GM10847 (cell line): Measurements from ENCODE around the gene ING3.

Source experiments
- POLR2A ChIP-seq: IDR thresholded peaks from 2 replicates; pipeline ENCODE4 v1.6.1; 2011; ENCODE audit not compliant: insufficient read length; ENCODE audit errors: extremely low read depth

ING3 gene

GRCh38 chr7:121020989-121021969, 70.7 kb downstream of the ING3 start:
- TF ChIP-seq POLR2A: no peak

DNA sequence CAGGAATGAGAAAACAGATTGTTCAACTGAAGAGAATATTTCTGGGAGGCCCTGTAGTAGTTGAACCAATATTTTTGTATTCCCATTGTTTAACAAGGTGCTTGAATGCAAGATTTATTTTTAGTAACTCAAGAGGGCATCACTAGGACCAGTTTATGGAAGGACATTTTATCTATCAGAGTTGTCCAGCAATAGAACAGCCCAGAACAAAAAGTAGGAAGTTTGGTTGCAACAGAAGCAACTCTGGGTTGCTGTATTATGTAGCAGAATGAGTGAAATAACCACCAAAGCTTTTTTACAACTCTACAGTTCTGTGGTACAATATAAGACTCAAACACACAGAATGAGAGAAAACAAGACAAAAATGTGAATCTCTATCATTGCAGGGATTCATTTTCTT, 72.6 kb downstream of the ING3 start:
- TF ChIP-seq POLR2A: no peak

DNA sequence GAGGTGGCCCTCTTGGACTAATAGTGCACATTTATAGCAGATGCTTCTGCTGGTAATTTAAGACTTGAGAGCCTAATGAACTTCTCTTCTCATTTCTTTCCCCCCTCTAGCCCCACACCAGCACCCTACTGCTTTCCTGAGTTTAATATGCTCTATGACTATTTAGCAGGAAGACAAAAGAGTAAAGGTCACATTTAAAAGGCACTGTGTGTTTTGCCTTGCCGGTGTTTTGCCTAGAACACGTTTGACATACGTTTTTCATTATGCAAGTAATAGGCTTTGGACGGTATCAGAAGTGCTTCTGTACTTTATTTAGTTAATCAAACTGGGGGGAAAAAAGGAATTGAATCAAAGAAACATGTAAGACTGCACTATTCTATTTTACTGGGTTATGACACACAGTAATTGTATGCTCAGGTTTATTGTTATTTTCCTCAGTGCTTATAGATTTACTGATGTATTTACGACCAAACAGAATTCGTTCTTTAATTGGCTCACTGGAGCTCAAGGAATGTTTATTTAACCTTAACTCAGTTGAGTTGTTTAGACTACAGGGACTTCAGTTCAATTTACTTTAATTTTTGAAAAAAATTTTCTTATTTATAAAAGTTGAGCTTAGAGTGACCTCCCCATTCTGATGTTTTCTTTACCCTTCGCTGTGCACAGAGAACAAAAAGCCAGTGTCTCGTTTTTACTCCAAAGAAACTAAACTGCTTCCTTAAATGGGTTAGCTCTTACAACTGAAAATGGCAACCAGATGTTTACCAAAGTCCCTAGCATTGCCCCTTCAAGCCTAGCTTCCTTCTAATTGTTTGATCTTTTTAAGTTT, 73.3 kb downstream of the ING3 start:
- no peak for TF ChIP-seq POLR2A

DNA sequence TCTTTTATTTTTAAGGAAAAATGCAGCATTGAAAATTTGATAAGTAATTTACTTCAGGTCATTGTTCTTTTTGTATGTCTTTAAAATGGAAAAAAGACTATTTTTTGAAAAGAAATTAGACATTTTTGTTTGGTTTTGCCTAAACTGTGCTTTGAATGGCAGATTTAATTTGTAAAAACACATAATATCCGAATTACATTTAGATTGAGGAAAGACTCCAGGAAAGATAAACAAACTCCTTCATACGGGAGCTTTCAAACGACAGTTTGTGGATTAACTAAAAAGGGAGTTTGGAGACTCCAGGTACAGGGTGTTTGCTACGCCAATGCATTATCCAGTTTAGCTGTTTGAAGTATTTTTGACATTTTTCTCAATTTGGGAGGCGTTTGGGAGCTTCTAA, 74.0 kb downstream of the ING3 start:
- no peak for TF ChIP-seq POLR2A

GRCh38 chr7:121026159-121026558, 75.6 kb downstream of the ING3 start:
- no peak for TF ChIP-seq POLR2A

DNA sequence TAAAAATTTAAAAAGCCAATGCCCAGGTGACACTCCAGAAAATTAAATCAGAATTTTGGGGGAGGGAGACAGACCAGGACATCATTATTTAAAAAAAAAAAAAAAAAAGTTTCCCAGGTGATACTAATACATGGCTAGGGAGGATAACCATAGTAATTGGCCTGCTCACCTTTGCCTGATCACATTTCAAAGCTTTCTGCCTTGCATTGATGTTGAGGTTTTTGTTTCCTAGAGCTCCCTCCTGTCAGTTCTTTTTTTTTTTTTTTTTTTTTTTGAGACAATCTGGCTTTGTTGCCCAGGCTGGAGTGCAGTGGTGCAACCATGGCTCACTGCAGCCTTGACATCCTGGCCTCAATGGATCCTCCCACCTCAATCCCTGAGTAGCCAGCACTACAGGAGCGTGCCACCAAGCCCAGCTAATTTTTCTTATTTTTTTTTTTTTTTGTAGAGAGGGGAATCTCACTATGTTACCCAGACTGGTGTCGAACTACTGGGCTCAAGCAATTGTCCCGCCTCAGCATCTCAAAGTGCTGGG, 76.1 kb downstream of the ING3 start:
- TF ChIP-seq POLR2A: no peak
